Body of pancreas (tissue), 4 donors: Measurements from ENCODE around the gene AGTR1. TPM values are rescaled to one million over a fixed set of nuclear protein-coding genes. Genes with fewer than 3 reads are reported as not detected.

ENCODE experiments used
- ATAC-seq: fragments of 150-250 bp; one replicate; pipeline ENCODE4 v1.9.1; 2016
- DNase-seq, 4 donors: peaks; one replicate each; pipeline ENCODE4 v3.0.0-alpha.2; 2019
- H3K27ac ChIP-seq, 4 donors: fragments of 200-600 bp; sonication (generic); 1 replicate in 3 of 4; 2 replicates in 1 of 4; pipeline versions ENCODE4 v1.5.1 to v1.6.1; 2016 to 2019; ENCODE audit warnings: mild to moderate bottlenecking in 1 of 4, mixed read lengths in 1 of 4, moderate library complexity in 1 of 4
- H3K27me3 ChIP-seq, 2 donors: fragments of 200-600 bp; sonication (generic); one replicate each; pipeline ENCODE4 v1.6.0; 2016; ENCODE audit warnings: mild to moderate bottlenecking in 1 of 2
- H3K36me3 ChIP-seq, 2 donors: fragments of 200-600 bp; sonication (generic); replicated peaks in 1 of 2; 2 replicates each; pipeline ENCODE4 v1.5.1; 2016; ENCODE audit warnings: low read depth in 2 of 2; ENCODE audit not compliant: insufficient read depth in 1 of 2
- H3K4me1 ChIP-seq: fragments of 200-600 bp; sonication (generic); one replicate; pipeline ENCODE4 v1.6.0; 2016
- H3K4me3 ChIP-seq, 2 donors: fragments of 200-600 bp; sonication (generic); 1 replicate in 1 of 2; 2 replicates in 1 of 2; pipeline ENCODE4 v1.5.1; 2016 to 2019
- H3K9me3 ChIP-seq, 3 donors: fragments of 200-600 bp; sonication (generic); 1 replicate in 2 of 3; 2 replicates in 1 of 3; pipeline ENCODE4 v1.5.1; 2016
- POLR2A ChIP-seq, 3 donors: fragments of 450-650 bp; IDR thresholded peaks; one replicate each; pipeline ENCODE4 v1.6.1; 2016; ENCODE audit warnings: antibody characterized with exemption in 3 of 3, mild to moderate bottlenecking in 2 of 3
- WGBS, 2 donors: methylation state at CpG; one replicate each; pipeline ENCODE4 v1.1.5; 2017; 5-methylcytosine and 5-hydroxymethylcytosine counted together
- intact Hi-C: fragments of 100-400 bp; cut with DNase I; formaldehyde crosslinking; loops from one replicate; pipeline ENCODE4 v1.15.1; 2023
- total RNA-seq, 2 donors: library from RNA; depleted of rRNA; stranded (reverse); fragments of >200 nt; gene quantifications; one replicate each; pipeline ENCODE4 v1.1.0, GENCODE V29; 2016
- TF ChIP-seq, protein P1 (sequence below), 7 experiments: fragments of 450-650 bp in 4 of 7; fragments of 200-600 bp in 3 of 7; sonication (generic) in 3 of 7; IDR thresholded peaks; one replicate each; pipeline ENCODE4 v1.5.1; 2016 to 2019; ENCODE audit warnings: antibody characterized with exemption in 7 of 7

AGTR1 gene
- total RNA-seq, 2 donors from 2014 or later, result 4.4 to 11.2 TPM

DNA sequence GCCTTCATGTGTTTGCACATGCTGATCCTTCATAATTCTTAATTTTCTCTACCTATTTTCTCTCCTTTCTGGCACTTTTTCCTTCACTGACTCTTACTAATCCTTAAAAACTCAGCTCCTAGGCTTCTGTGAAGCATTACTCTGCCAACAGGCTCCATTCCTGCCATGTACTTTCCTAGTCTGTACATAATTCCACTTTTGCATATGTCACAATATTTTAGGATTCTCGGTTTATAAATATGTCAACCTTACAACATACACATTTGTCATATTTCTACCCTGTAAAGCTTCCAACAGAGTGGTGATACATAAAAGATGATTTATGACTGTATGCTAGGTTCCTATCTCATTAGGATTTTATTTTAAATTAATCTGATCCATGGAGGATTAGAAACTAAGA is 38.2 kb upstream of the AGTR1 start:
- WGBS, 2 donors, result 82 to 91% methylated on average over 1 of the region's 1 CpG
- intact Hi-C loops, result no loop called here
- Histone ChIP-seq H3K36me3 (no peaks in the 10 kb centered on the region), H3K27ac (no peak overlapping the region), H3K4me1 (no peaks in the 10 kb centered on the region), H3K4me3 (no peak overlapping the region), H3K9me3 (peaks cover 0 to 3% (median 0%) of the 10 kb centered on the region in 3 donors), H3K27me3 (no peaks in the 10 kb centered on the region)
- DNase-seq (no peak), ATAC-seq (no peak)
- TF ChIP-seq, protein P1, sequence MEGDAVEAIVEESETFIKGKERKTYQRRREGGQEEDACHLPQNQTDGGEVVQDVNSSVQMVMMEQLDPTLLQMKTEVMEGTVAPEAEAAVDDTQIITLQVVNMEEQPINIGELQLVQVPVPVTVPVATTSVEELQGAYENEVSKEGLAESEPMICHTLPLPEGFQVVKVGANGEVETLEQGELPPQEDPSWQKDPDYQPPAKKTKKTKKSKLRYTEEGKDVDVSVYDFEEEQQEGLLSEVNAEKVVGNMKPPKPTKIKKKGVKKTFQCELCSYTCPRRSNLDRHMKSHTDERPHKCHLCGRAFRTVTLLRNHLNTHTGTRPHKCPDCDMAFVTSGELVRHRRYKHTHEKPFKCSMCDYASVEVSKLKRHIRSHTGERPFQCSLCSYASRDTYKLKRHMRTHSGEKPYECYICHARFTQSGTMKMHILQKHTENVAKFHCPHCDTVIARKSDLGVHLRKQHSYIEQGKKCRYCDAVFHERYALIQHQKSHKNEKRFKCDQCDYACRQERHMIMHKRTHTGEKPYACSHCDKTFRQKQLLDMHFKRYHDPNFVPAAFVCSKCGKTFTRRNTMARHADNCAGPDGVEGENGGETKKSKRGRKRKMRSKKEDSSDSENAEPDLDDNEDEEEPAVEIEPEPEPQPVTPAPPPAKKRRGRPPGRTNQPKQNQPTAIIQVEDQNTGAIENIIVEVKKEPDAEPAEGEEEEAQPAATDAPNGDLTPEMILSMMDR (IDR thresholded peaks at IDR 0.05), result no peak
- no peak for TF ChIP-seq POLR2A (IDR thresholded peaks at IDR 0.05)

DNA sequence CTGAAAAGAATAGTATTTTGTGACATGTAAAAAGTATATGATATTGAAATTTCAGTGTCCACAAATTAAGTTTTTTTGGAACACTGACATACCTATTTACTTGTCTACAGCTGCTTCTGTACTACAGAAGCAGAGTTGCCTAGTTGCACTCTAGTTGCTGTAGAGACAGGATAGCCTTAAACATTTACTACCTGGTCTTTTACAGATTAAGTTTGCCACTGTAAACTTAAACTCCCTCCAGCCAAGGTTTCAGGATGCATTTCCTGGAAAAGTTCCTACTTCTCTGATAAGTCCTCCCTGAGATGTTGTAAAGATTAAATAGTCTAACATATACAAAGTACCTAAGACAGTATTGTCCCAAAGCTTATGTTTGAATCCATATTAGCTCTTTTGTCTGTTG is 17.4 kb upstream of the AGTR1 start:
- Histone ChIP-seq H3K4me1 (peaks cover 5% of the 10 kb centered on the region), H3K4me3 (no peak overlapping the region), H3K27me3 (no peaks in the 10 kb centered on the region), H3K9me3 (no peaks in the 10 kb centered on the region), H3K27ac (no peak overlapping the region), H3K36me3 (no peaks in the 10 kb centered on the region)
- DNase-seq (no peak), ATAC-seq (no peak)
- no peak for TF ChIP-seq POLR2A (IDR thresholded peaks at IDR 0.05)
- TF ChIP-seq, protein P1 (IDR thresholded peaks at IDR 0.05), result no peak
- intact Hi-C loops, result no loop called here

- DNase-seq (no peak), ATAC-seq (no peak)
- no peaks in the 10 kb centered on the region for H3K9me3 ChIP-seq
- H3K4me3 ChIP-seq, result no peak overlapping the region
- H3K36me3 ChIP-seq, result no peaks in the 10 kb centered on the region
- 59 to 69% methylated on average over 1 of the region's 1 CpG for WGBS, 2 donors
- peaks cover 5% of the 10 kb centered on the region for H3K4me1 ChIP-seq
- intact Hi-C loops, result no loop called here
- no peaks in the 10 kb centered on the region for H3K27me3 ChIP-seq
- no peak overlapping the region for H3K27ac ChIP-seq
- TF ChIP-seq POLR2A (IDR thresholded peaks at IDR 0.05), result no peak
- TF ChIP-seq, protein P1 (IDR thresholded peaks at IDR 0.05), result no peak
Measured at GRCh38 chr3:148681080-148681479, 16.6 kb upstream of the AGTR1 start.

DNA sequence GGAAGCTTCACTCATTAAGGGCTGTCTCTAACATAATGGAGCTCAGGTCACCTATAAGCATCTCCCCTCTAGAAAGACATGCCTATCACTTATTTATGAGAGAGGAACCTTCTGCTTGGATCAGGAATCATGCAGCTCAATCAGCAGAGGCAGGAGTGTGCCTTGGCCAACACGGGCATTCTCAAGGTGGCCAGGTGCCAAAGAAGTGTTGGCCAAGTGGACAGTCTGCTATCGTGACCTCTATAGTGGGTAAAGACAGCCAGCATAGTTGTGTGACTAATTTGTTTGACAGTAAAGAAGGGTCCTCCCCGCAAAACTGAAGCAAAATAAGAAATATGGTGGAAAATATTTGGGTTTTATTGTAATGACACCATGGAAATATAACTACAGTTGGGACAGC is 14.7 kb upstream of the AGTR1 start:
- no peak for TF ChIP-seq POLR2A (IDR thresholded peaks at IDR 0.05)
- TF ChIP-seq, protein P1 (IDR thresholded peaks at IDR 0.05), result no peak
- Histone ChIP-seq H3K4me1 (peaks cover 5% of the 10 kb centered on the region), H3K9me3 (no peaks in the 10 kb centered on the region), H3K4me3 (no peak overlapping the region), H3K36me3 (no peaks in the 10 kb centered on the region), H3K27ac (no peak overlapping the region), H3K27me3 (no peaks in the 10 kb centered on the region)
- DNase-seq, result peak; percentile 17 to 59 (median 48)
- intact Hi-C loops, result no loop called here
- WGBS, 2 donors, result 19 to 28% methylated on average over 3 of the region's 3 CpGs
- ATAC-seq, result peak; percentile 60

DNA sequence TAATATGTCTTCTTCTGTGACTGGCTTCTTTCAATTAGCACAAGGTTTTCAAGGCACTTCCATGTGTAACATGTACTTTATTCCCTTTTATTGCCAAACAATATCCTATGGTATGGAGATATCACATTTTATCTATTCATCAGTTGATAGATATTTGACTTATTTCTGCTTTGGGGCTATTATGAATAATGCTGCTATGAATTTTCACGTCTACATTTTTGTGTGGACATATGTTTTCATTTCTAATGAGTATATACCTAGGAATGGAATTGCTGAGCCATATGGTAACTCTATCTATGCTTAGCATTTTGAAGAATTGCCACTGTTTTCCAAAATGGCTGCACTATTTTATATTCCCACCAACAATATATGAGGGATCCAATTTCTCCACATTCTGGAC is 3.6 kb upstream of the AGTR1 start:
- no peak for DNase-seq

More for the DNA sequence above, 3.6 kb upstream of the AGTR1 start:
- Histone ChIP-seq H3K4me1 (peaks cover 11% of the 10 kb centered on the region), H3K27me3 (no peaks in the 10 kb centered on the region), H3K4me3 (no peak overlapping the region), H3K36me3 (no peaks in the 10 kb centered on the region), H3K9me3 (peaks cover 0 to 3% (median 0%) of the 10 kb centered on the region in 3 donors), H3K27ac (no peak overlapping the region)
- intact Hi-C loops, result no loop called here
- 76 to 81% methylated on average over 1 of the region's 1 CpG for WGBS, 2 donors
- no peak for ATAC-seq
- TF ChIP-seq, protein P1 (IDR thresholded peaks at IDR 0.05), result no peak
- TF ChIP-seq POLR2A (IDR thresholded peaks at IDR 0.05), result no peak
